Measurements from ENCODE around the gene PDE11A.

Gene PDE11A

GRCh38 chr2:177747384-177747783, 325.2 kb downstream of the PDE11A start:
- TF ChIP-seq FOXP2 (optimal IDR thresholded peaks at IDR 0.05; ENCODE audit: borderline replicate concordance, extremely low read depth, extremely low read length, insufficient read depth) (no peak), POLR2AphosphoS5 (IDR thresholded peaks at IDR 0.05; ENCODE audit: low read depth, low read length) (no peak), TAF1 (IDR thresholded peaks at IDR 0.05; ENCODE audit: borderline replicate concordance, insufficient read depth, low read length) (no peak), SIN3A (IDR thresholded peaks at IDR 0.05; ENCODE audit: borderline replicate concordance, insufficient read depth, low read length) (no peak)
- TF ChIP-seq, protein P1, sequence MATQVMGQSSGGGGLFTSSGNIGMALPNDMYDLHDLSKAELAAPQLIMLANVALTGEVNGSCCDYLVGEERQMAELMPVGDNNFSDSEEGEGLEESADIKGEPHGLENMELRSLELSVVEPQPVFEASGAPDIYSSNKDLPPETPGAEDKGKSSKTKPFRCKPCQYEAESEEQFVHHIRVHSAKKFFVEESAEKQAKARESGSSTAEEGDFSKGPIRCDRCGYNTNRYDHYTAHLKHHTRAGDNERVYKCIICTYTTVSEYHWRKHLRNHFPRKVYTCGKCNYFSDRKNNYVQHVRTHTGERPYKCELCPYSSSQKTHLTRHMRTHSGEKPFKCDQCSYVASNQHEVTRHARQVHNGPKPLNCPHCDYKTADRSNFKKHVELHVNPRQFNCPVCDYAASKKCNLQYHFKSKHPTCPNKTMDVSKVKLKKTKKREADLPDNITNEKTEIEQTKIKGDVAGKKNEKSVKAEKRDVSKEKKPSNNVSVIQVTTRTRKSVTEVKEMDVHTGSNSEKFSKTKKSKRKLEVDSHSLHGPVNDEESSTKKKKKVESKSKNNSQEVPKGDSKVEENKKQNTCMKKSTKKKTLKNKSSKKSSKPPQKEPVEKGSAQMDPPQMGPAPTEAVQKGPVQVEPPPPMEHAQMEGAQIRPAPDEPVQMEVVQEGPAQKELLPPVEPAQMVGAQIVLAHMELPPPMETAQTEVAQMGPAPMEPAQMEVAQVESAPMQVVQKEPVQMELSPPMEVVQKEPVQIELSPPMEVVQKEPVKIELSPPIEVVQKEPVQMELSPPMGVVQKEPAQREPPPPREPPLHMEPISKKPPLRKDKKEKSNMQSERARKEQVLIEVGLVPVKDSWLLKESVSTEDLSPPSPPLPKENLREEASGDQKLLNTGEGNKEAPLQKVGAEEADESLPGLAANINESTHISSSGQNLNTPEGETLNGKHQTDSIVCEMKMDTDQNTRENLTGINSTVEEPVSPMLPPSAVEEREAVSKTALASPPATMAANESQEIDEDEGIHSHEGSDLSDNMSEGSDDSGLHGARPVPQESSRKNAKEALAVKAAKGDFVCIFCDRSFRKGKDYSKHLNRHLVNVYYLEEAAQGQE (IDR thresholded peaks at IDR 0.05; ENCODE audit: insufficient read depth in 1 of 2, low read depth in 2 of 2, low read length in 2 of 2) = no peak

DNA sequence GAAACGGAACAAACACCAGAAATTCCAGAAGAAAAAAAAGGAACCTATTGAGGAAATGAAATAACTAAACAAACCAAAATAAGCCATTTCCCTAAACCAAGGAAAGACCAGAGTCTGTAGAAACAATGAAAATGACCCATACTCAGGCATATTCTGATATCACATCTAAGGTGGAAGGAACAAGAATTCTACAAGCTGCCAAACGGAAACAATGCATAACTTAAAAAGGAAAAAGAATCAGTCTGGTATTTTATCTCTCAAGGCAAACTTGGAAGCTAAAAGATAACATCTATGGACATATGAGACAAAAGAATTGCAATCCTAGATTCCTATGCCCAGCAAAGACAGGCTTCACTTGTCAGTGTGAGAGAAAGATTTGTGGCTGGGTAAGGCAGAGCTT, 326.2 kb downstream of the PDE11A start:
- TF ChIP-seq, protein P1 (IDR thresholded peaks at IDR 0.05; ENCODE audit: insufficient read depth in 1 of 2, low read depth in 2 of 2, low read length in 2 of 2) = no peak
- TF ChIP-seq TAF1 (IDR thresholded peaks at IDR 0.05; ENCODE audit: borderline replicate concordance, insufficient read depth, low read length) = no peak
- TF ChIP-seq SIN3A (IDR thresholded peaks at IDR 0.05; ENCODE audit: borderline replicate concordance, insufficient read depth, low read length) = no peak
- no peak for TF ChIP-seq POLR2AphosphoS5 (IDR thresholded peaks at IDR 0.05; ENCODE audit: low read depth, low read length)
- no peak for TF ChIP-seq FOXP2 (optimal IDR thresholded peaks at IDR 0.05; ENCODE audit: borderline replicate concordance, extremely low read depth, extremely low read length, insufficient read depth)

DNA sequence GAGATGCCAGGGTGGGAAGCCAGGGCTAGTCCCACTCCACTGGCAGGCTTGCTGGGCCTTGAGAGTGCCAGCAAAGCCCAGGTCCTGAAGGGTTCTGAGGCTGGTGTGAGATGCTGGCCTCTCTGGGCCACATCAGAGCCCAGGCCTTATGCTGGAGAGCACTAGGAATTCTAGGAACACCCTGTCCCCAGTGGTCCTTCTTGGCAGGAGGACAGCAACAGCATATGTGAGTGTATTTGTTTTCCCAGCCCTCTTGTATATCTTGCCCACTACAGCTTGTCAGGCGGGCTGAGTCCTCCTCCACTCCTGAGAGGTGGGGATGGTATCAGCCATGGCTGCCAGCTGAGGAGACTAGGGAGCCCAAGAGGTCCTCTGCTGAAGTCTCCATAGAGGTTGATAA, 327.0 kb downstream of the PDE11A start:
- TF ChIP-seq, protein P1 (IDR thresholded peaks at IDR 0.05; ENCODE audit: insufficient read depth in 1 of 2, low read depth in 2 of 2, low read length in 2 of 2) = no peak
- no peak for TF ChIP-seq FOXP2 (optimal IDR thresholded peaks at IDR 0.05; ENCODE audit: borderline replicate concordance, extremely low read depth, extremely low read length, insufficient read depth)
- no peak for TF ChIP-seq TAF1 (IDR thresholded peaks at IDR 0.05; ENCODE audit: borderline replicate concordance, insufficient read depth, low read length)
- TF ChIP-seq POLR2AphosphoS5 (IDR thresholded peaks at IDR 0.05; ENCODE audit: low read depth, low read length) = no peak
- no peak for TF ChIP-seq SIN3A (IDR thresholded peaks at IDR 0.05; ENCODE audit: borderline replicate concordance, insufficient read depth, low read length)

GRCh38 chr2:177742851-177743250, 329.7 kb downstream of the PDE11A start:
- TF ChIP-seq, protein P1 (IDR thresholded peaks at IDR 0.05; ENCODE audit: insufficient read depth in 1 of 2, low read depth in 2 of 2, low read length in 2 of 2) = no peak
- no peak for TF ChIP-seq TAF1 (IDR thresholded peaks at IDR 0.05; ENCODE audit: borderline replicate concordance, insufficient read depth, low read length)
- TF ChIP-seq FOXP2 (optimal IDR thresholded peaks at IDR 0.05; ENCODE audit: borderline replicate concordance, extremely low read depth, extremely low read length, insufficient read depth) = no peak
- TF ChIP-seq POLR2AphosphoS5 (IDR thresholded peaks at IDR 0.05; ENCODE audit: low read depth, low read length) = no peak
- no peak for TF ChIP-seq SIN3A (IDR thresholded peaks at IDR 0.05; ENCODE audit: borderline replicate concordance, insufficient read depth, low read length)

GRCh38 chr2:177741866-177742265, 330.7 kb downstream of the PDE11A start:
- no peak for TF ChIP-seq POLR2AphosphoS5 (IDR thresholded peaks at IDR 0.05; ENCODE audit: low read depth, low read length)
- TF ChIP-seq FOXP2 (optimal IDR thresholded peaks at IDR 0.05; ENCODE audit: borderline replicate concordance, extremely low read depth, extremely low read length, insufficient read depth) = no peak
- TF ChIP-seq SIN3A (IDR thresholded peaks at IDR 0.05; ENCODE audit: borderline replicate concordance, insufficient read depth, low read length) = no peak
- no peak for TF ChIP-seq TAF1 (IDR thresholded peaks at IDR 0.05; ENCODE audit: borderline replicate concordance, insufficient read depth, low read length)
- TF ChIP-seq, protein P1 (IDR thresholded peaks at IDR 0.05; ENCODE audit: insufficient read depth in 1 of 2, low read depth in 2 of 2, low read length in 2 of 2) = no peak
